Suprapubic skin (tissue), 4 donors: ENCODE results near the gene NUCB1. TPM values are rescaled to one million over a fixed set of nuclear protein-coding genes. Genes with fewer than 3 reads are reported as not detected.
A peak's percentile ranks its signal among the peaks of the same experiment; 100 is the strongest.
"Not testable (repeated sequence)": the region's sequence is repeated elsewhere in the genome, so short reads cannot be mapped to it uniquely, and the experiment has no call there.

Source experiments
- DNase-seq, 2 donors: peaks; one replicate each; pipeline ENCODE4 v3.0.0-alpha.2; 2019; ENCODE audit warnings: low spot score in 2 of 2
- H3K27ac ChIP-seq: fragments of 200-600 bp; sonication (generic); one replicate; pipeline ENCODE4 v1.5.1; 2019
- H3K27me3 ChIP-seq: fragments of 200-600 bp; sonication (generic); one replicate; pipeline ENCODE4 v1.5.1; 2019
- H3K36me3 ChIP-seq: fragments of 200-600 bp; sonication (generic); one replicate; pipeline ENCODE4 v1.5.1; 2019
- H3K4me1 ChIP-seq: fragments of 200-600 bp; sonication (generic); one replicate; pipeline ENCODE4 v1.5.1; 2019
- H3K4me3 ChIP-seq: fragments of 200-600 bp; sonication (generic); one replicate; pipeline ENCODE4 v1.5.1; 2019; ENCODE audit warnings: mild to moderate bottlenecking
- H3K9me3 ChIP-seq: fragments of 200-600 bp; sonication (generic); one replicate; pipeline ENCODE4 v1.5.1; 2019
- CTCF ChIP-seq, 2 donors: fragments of 200-600 bp in 1 of 2; fragments of 450-650 bp in 1 of 2; sonication (generic) in 1 of 2; IDR thresholded peaks; one replicate each; pipeline ENCODE4 v1.5.1; 2016 to 2019; ENCODE audit warnings: antibody characterized with exemption in 2 of 2, mild to moderate bottlenecking in 1 of 2, moderate library complexity in 1 of 2
- EP300 ChIP-seq: sonication (generic); formaldehyde crosslinking; IDR thresholded peaks from one replicate; pipeline ENCODE4 v1.6.1; 2017; ENCODE audit warnings: antibody characterized with exemption
- POLR2A ChIP-seq, 2 donors: fragments of 450-650 bp; IDR thresholded peaks; one replicate each; pipeline ENCODE4 v1.6.1; 2017; ENCODE audit warnings: antibody characterized with exemption in 2 of 2, mild to moderate bottlenecking in 2 of 2, moderate library complexity in 2 of 2
- POLR2AphosphoS5 ChIP-seq, 3 donors: sonication (generic); formaldehyde crosslinking; IDR thresholded peaks; one replicate each; pipeline ENCODE4 v1.6.1; 2017; ENCODE audit warnings: antibody characterized with exemption in 3 of 3
- WGBS: methylation state at CpG from one replicate; pipeline ENCODE4 v1.1.5; 2018; 5-methylcytosine and 5-hydroxymethylcytosine counted together
- total RNA-seq, 4 donors: library from RNA; depleted of rRNA; stranded (reverse); fragments of >200 nt; gene quantifications; one replicate each; pipeline ENCODE4 v1.1.0, GENCODE V29; 2016

Gene NUCB1
- total RNA-seq, 4 donors from 2014 or later, result 132 to 220 (median 204) TPM

DNA sequence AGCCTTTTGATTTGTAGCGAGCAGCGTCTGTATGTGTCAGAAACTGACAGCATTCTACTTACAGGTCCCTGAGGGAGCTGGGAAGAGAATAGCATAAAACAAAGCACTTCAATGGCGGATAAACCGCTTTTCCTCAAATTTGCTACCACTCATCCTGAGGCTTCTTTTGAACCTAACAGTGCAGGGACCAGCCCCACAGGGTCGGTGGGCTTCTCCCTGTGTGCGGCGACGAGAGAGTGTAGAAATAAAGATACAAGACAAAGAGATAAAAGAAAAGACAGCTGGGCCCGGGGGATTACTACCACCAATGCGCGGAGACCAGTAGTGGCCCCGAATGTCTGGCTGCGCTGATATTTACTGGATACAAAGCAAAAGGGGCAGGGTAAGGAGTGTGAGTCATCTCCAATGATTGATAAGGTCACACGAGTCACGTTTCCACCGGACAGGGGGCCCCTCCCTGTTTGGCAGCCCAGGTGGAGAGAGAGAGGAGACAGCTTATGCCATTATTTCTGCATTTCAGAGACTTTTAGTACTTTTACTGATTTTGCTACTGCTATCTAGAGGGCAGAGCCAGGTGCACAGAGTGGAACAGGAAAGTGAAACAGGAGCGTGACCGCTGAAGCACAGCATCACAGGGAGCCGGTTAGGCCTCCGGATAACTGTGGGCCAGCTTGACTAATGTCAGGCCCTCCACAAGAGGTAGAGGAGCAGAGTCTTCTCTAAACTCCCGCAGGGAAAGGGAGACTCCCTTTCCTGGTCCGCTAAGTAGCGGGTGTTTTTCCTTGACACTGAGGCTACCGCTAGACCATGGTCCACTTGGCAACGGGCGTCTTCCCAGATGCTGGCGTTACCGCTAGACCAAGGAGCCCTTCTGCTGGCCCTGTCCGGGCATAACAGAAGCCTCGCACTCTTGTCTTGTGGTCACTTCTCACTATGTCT lies 23.8 kb upstream of the NUCB1 start:
- not testable (repeated sequence) for H3K27me3 ChIP-seq, H3K9me3 ChIP-seq
- Histone ChIP-seq H3K36me3 (peaks cover 45% of the 10 kb centered on the region), H3K4me3 (peak overlapping the region; percentile 98), H3K4me1 (peaks cover 57% of the 10 kb centered on the region), H3K27ac (peak overlapping the region; percentile 100)
- TF ChIP-seq POLR2AphosphoS5 (IDR thresholded peaks at IDR 0.05), result peak in 1 of 3 donors; percentile 14
- TF ChIP-seq POLR2A (IDR thresholded peaks at IDR 0.05), result peak in 1 of 2 donors; percentile 52
- WGBS, result 66% methylated on average over 30 of the region's 30 CpGs
- peak in 1 of 2 donors; percentile 83 for DNase-seq

- 87% methylated on average over 6 of the region's 6 CpGs for WGBS
- TF ChIP-seq POLR2A (IDR thresholded peaks at IDR 0.05) (no peak), CTCF (IDR thresholded peaks at IDR 0.05) (no peak), POLR2AphosphoS5 (IDR thresholded peaks at IDR 0.05) (no peak), EP300 (no peak)
- H3K9me3 ChIP-seq, result no peaks in the 10 kb centered on the region
- H3K27ac ChIP-seq, result no peak overlapping the region
- peaks cover 45% of the 10 kb centered on the region for H3K36me3 ChIP-seq
- no peaks in the 10 kb centered on the region for H3K27me3 ChIP-seq
- no peak for DNase-seq
- peaks cover 54% of the 10 kb centered on the region for H3K4me1 ChIP-seq
- H3K4me3 ChIP-seq, result no peak overlapping the region
Measured at GRCh38 chr19:48877855-48878195, 22.3 kb upstream of the NUCB1 start.

DNA sequence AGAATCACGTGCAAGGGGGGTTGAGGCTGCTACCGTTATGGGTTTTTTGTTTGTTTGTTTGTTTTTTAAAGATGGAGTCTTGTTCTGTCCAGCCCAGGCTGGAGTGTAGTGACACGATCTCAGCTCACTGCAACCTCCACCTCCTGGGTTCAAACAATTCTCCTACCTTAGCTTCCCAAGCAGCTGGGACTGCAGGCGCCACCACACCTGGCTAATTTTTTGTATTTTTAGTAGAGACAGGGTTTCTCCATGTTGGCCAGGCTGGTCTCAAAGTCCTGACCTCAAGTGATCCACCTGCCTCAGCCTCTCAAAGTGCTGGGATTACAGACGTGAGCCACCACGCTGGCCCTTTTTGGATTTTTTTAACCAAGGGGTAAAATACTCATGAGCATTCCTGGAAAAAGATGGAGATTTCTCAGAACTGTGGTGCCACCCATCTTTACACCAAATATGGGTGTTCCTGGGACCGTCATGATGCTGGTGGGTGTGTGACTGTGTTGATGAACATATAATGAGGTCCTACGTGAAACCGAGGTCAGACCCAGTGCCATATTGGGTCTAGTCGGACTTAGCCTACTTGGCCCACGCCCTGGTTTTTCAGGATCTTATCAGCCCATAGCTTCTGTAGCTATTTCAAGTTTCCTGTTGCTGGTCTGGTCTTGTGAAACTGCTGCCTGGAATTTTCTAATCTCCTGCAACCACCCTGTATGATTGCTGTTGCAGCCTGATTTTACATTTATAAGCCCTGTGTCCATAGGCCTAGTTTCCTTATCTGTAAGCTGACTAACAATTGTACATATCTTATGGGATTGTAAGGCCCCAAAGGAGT lies 21.7 kb upstream of the NUCB1 start:
- DNase-seq, result no peak
- Histone ChIP-seq H3K27ac (no peak overlapping the region), H3K4me1 (peaks cover 50% of the 10 kb centered on the region), H3K9me3 (no peaks in the 10 kb centered on the region), H3K4me3 (no peak overlapping the region), H3K27me3 (no peaks in the 10 kb centered on the region), H3K36me3 (peaks cover 42% of the 10 kb centered on the region)
- 57% methylated on average over 11 of the region's 11 CpGs for WGBS
- TF ChIP-seq EP300, result no peak
- peak in 1 of 2 donors; percentile 4 for TF ChIP-seq POLR2A (IDR thresholded peaks at IDR 0.05)
- peak in 1 of 3 donors; percentile 67 for TF ChIP-seq POLR2AphosphoS5 (IDR thresholded peaks at IDR 0.05)
- no peak for TF ChIP-seq CTCF (IDR thresholded peaks at IDR 0.05)

DNA sequence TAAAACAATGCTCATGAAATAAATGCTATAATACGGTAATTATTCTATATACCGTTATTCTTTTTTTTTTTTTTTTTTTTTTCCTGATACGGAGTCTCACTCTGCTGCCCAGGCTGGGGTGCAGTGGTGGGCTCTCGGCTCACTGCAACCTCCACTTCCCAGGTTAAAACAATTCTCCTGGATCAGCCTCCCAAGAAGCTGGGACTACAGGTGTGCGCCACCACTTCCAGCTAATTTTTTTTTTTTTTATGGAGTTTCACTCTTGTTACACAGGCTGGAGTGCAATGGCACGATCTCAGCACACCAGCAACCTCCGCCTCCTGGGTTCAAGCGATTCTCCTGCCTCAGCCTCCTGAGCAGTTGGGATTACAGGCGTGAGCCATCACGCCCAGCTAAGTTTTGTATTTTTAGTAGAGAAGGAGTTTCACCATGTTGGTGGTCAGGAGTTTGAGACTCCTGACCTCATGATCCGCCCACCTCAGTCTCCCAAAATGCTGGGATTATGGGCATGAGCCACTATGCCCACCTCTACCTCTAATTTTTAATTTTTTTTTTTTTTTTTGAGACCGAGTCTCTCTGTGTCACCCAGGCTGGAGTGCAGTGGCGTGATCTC lies 21.0 kb upstream of the NUCB1 start:
- H3K9me3 ChIP-seq, result no peaks in the 10 kb centered on the region
- 84% methylated on average over 13 of the region's 13 CpGs for WGBS
- TF ChIP-seq EP300, result no peak
- TF ChIP-seq POLR2A (IDR thresholded peaks at IDR 0.05), result no peak
- TF ChIP-seq CTCF (IDR thresholded peaks at IDR 0.05), result no peak
- no peak for TF ChIP-seq POLR2AphosphoS5 (IDR thresholded peaks at IDR 0.05)
- peaks cover 35% of the 10 kb centered on the region for H3K36me3 ChIP-seq
- H3K4me1 ChIP-seq, result peaks cover 43% of the 10 kb centered on the region
- no peak for DNase-seq
- H3K27ac ChIP-seq, result no peak overlapping the region
- no peaks in the 10 kb centered on the region for H3K27me3 ChIP-seq
- H3K4me3 ChIP-seq, result no peak overlapping the region

DNA sequence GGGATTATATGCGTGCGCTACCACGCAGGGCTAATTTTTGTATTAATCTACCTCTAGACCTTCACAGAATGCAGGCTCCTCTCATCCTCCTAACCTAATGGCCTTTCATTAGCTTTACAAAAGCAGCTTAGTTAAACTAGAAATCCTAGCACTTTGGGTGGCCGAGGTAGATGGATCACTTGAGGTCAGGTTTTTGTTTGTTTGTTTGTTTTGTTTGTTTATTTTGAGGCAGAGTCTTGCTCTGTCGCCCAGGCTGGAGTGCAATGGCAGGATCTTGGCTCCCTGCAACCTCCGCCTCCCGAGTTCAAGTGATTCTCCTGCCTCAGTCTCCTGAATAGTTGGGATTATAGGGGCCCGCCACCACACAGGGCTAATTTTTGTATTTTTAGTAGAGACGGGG lies 20.4 kb upstream of the NUCB1 start:
- not testable (repeated sequence) for H3K27ac ChIP-seq, H3K27me3 ChIP-seq, DNase-seq, H3K9me3 ChIP-seq, H3K4me3 ChIP-seq
- 94% methylated on average over 9 of the region's 9 CpGs for WGBS
- Histone ChIP-seq H3K4me1 (peaks cover 38% of the 10 kb centered on the region), H3K36me3 (peaks cover 29% of the 10 kb centered on the region)
